ENCODE measurements around the gene ALG2. TPM values are rescaled to one million over a fixed set of nuclear protein-coding genes. Genes with fewer than 3 reads are reported as not detected.

Gene ALG2
- total RNA-seq (2016; rRNA removed; fragmentation: Illumina TruSeq; extraction: Trizol) (29.2 and 46.2 TPM in 2 replicates), polyA plus RNA-seq (2011; rRNA removed) (49.0 and 53.0 TPM in 2 replicates), polyA minus RNA-seq (2011; rRNA and poly(A)+ RNA removed; ENCODE audit: low replicate concordance) (29.6 and 56.1 TPM in 2 replicates), Bru-seq, nascent RNA (percentile 97 among the genes with signal in this experiment), BruChase-seq, experiment 1, labeled RNA remaining after a 6-hour chase (percentile 98 among the genes with signal in this experiment), BruChase-seq, experiment 2, labeled RNA remaining after a 2-hour chase (percentile 98 among the genes with signal in this experiment)
- 6.4 and 6.9 TPM in 2 replicates for total RNA-seq (2016; cell fraction: cytosol; rRNA removed; fragmentation: Illumina TruSeq; extraction: Trizol; ENCODE audit: low read depth)
- total RNA-seq (2016; cell fraction: insoluble cytoplasmic fraction; rRNA removed; fragmentation: Illumina TruSeq; extraction: Trizol) = 28.0 and 48.2 TPM in 2 replicates
- total RNA-seq (2016; cell fraction: membrane; rRNA removed; fragmentation: Illumina TruSeq; extraction: Trizol) = 16.8 and 17.5 TPM in 2 replicates
- total RNA-seq (2016; cell fraction: nucleus; rRNA removed; fragmentation: Illumina TruSeq; extraction: Trizol) = 41.5 and 45.3 TPM in 2 replicates
- polyA plus RNA-seq (2011; cell fraction: cytosol; rRNA removed) = 35.5 and 46.0 TPM in 2 replicates
- polyA plus RNA-seq (2011; cell fraction: nucleus; rRNA removed) = 30.4 and 38.4 TPM in 2 replicates
- 38.0 and 38.4 TPM in 2 replicates for polyA plus RNA-seq (2012)
- 5.3 TPM in 2 replicates for polyA plus RNA-seq (2016; cell fraction: cytosol; fragmentation: Illumina TruSeq; extraction: Trizol; ENCODE audit: low read depth)
- 35.8 and 36.9 TPM in 2 replicates for polyA plus RNA-seq (2016; cell fraction: insoluble cytoplasmic fraction; fragmentation: Illumina TruSeq; extraction: Trizol; ENCODE audit: low read depth)
- 14.4 and 14.5 TPM in 2 replicates for polyA plus RNA-seq (2016; cell fraction: membrane; fragmentation: Illumina TruSeq; extraction: Trizol; ENCODE audit: low read depth)
- polyA plus RNA-seq (2016; cell fraction: nucleus; fragmentation: Illumina TruSeq; extraction: Trizol; ENCODE audit: insufficient read depth, low read depth) = 70.1 and 79.7 TPM in 2 replicates
- polyA minus RNA-seq (2011; cell fraction: cytosol; rRNA and poly(A)+ RNA removed) = 20.9 and 26.8 TPM in 2 replicates
- 54.7 and 63.2 TPM in 2 replicates for polyA minus RNA-seq (2011; cell fraction: nucleus; rRNA and poly(A)+ RNA removed)
- long read RNA-seq, experiment 1, transcript ALG2-201 (3 exons, 2,966 nt) = minor isoform, 22 of 82 reads
- long read RNA-seq, experiment 1, transcript ALG2-203 (2 exons, 1,880 nt) = major isoform, 56 of 82 reads
- long read RNA-seq, experiment 1, partial matches to known transcripts = 0 of 82 reads
- long read RNA-seq, experiment 1, other reads (novel, unspliced or antisense) = 3 of 82 reads
- long read RNA-seq, experiment 2, transcript ALG2-201 (3 exons, 2,966 nt) = minor isoform, 11 of 121 reads
- long read RNA-seq, experiment 2, transcript ALG2-203 (2 exons, 1,880 nt) = major isoform, 49 of 121 reads
- long read RNA-seq, experiment 2, partial matches to known transcripts = 2 of 121 reads
- long read RNA-seq, experiment 2, other reads (novel, unspliced or antisense) = 59 of 121 reads

- H2AFZ ChIP-seq (ENCODE audit: low read length) = peak within 1 kb of the TSS; percentile 82
- H3K27me3 ChIP-seq (ENCODE audit: control insufficient read depth in 1 of 2, insufficient read depth in 2 of 2, low read length in 2 of 2) = no peaks in the 10 kb centered on the region; a peak in 1 of 5 replicates
- 1% methylated on average over 27 of the region's 70 CpGs for WGBS (ENCODE audit: low lambda C conversion rate)
- peaks cover 83% of the 10 kb centered on the region for H3K79me2 ChIP-seq (ENCODE audit: insufficient read depth, low read length)
- H3K4me1 ChIP-seq (ENCODE audit: insufficient read depth, low read length) = peaks cover 56% of the 10 kb centered on the region
- H3K4me2 ChIP-seq (ENCODE audit: low read depth, low read length) = peak within 1 kb of the TSS; percentile 78
- peaks cover 22% of the 10 kb centered on the region for H4K20me1 ChIP-seq (ENCODE audit: insufficient read depth, low read length)
- ChIA-PET POLR2A (interaction anchor here (0.8 to 2.6 kb wide), 19 partner anchors 9 to 876 kb away, joined by 3 to 27 read pairs (median 5); partner anchors contain the start of genes NR4A3, STX17 and TGFBR1), CTCF (ENCODE audit: low intra/inter-chr PET ratio, low total read pairs) (no interaction called here)
- no TSS peak for BruUV-seq (replicated peaks)
- in situ Hi-C loops (cut with HindIII; ENCODE audit: extremely low pct_ligation_motif_present, low pct_unique_long_range_greater_than_20kb) = no loop called here
- intact Hi-C loops (cut with micrococcal nuclease; ENCODE audit: unreplicated experiment) = loop anchor here (1.0 kb wide), 1 partner anchor 50 kb away; no protein-coding TSS in a partner anchor
- peak within 1 kb of the TSS; percentile 89 to 97 (median 94) for H3K4me3 ChIP-seq (replicated peaks in 1 of 3; ENCODE audit: insufficient read depth in 1 of 3, low read depth in 2 of 3, low read length in 3 of 3)
- peak; percentile 86 for FAIRE-seq
- peaks cover 7 to 29% of the 10 kb centered on the region in 2 experiments for H3K36me3 ChIP-seq (replicated peaks in 1 of 2; ENCODE audit: control insufficient read depth in 1 of 2, insufficient read depth in 2 of 2, low read length in 2 of 2)
- peak; percentile 96 for ATAC-seq
- peak within 1 kb of the TSS; percentile 99 for H3K27ac ChIP-seq (ENCODE audit: extremely low read length, insufficient read depth, low read length)
- H3K9me3 ChIP-seq (ENCODE audit: low read length) = no peaks in the 10 kb centered on the region
- peak; percentile 90 for DNase-seq (ENCODE audit: low spot score)
- peak within 1 kb of the TSS; percentile 98 for H3K9ac ChIP-seq (ENCODE audit: insufficient read depth, low read depth, low read length)
- TF ChIP-seq CREB1 (IDR thresholded peaks at IDR 0.05) (peak; percentile 52), CREB1 (CRISPR knock-in tag; IDR thresholded peaks at IDR 0.05) (peak; percentile 82), SAFB2 (CRISPR knock-in tag; IDR thresholded peaks at IDR 0.05; ENCODE audit: borderline replicate concordance, low read depth) (peak; percentile 47; the same call in 1 of the 2 replicates), ZNF253 (CRISPR knock-in tag; IDR thresholded peaks at IDR 0.05; ENCODE audit: borderline replicate concordance) (peak; percentile 80; the same call in 1 of the 2 replicates), RFX3 (CRISPR knock-in tag; IDR thresholded peaks at IDR 0.05) (no peak), HOXD1 (CRISPR knock-in tag; IDR thresholded peaks at IDR 0.05) (peak; percentile 19; the same call in 1 of the 2 replicates), ARID4A (CRISPR knock-in tag; IDR thresholded peaks at IDR 0.05; ENCODE audit: borderline replicate concordance) (peak; percentile 93)
Observed at GRCh38 chr9:99221621-99222415, at the start of gene ALG2, which contains the start of gene SEC61B. Gene ALG2, minus strand, starts transcription at chr9:99221942. Its CDS starts 48 bp downstream, at chr9:99221894. Gene SEC61B, plus strand, starts transcription at chr9:99222282. Its CDS starts 82 bp downstream, at chr9:99222364.

All from HepG2 (cell line).